Measurements from ENCODE around the gene PRSS27.

The PRSS27 gene

DNA sequence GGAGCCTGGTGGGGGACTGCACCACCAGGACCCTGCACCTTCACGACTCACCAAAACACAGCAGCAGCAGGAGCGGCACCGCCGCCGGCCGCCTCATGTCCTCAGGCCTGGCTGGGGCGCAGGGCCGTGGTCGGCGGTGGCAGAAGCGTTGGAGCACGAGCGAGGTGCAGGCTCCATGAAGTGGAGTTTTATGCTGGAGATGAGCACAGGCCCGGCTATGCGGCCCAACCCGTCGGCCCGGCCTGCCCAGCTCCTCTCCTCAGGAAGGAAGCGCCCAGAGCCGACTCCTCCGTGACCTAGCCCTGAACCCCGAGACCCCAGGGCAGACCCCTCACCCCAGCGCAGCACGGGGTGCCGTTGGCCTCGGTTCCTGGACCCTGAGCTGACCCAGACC is at the start of gene PRSS27:
Gene PRSS27, minus strand, starts transcription at position 161 of the 394 bp plus-strand sequence. Its CDS starts 64 bp downstream, at position 97.
- no peak for DNase-seq

DNA sequence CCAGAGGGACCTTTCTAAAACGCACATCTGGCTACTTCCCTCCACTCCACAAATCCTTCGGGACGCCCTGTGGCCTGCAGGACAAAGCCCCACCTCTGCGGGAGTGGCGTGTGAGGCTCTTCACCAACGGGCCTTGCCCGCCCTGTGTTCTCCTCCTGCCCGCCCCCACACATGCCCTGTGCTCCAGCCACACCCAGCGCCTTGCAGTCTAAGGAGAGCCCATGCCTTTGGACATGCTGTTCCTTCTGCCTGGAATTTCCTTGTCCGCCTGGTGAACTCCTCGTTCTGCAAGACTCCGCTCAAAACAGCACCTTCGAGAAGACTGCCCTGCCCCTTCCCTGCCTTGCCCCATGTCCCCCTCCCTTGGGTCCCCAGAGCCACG is 49.6 kb upstream of the PRSS27 start:
- DNase-seq: no peak

- DNase-seq: no peak
Observed at GRCh38 chr16:2769100-2769529, 49.1 kb upstream of the PRSS27 start.

DNA sequence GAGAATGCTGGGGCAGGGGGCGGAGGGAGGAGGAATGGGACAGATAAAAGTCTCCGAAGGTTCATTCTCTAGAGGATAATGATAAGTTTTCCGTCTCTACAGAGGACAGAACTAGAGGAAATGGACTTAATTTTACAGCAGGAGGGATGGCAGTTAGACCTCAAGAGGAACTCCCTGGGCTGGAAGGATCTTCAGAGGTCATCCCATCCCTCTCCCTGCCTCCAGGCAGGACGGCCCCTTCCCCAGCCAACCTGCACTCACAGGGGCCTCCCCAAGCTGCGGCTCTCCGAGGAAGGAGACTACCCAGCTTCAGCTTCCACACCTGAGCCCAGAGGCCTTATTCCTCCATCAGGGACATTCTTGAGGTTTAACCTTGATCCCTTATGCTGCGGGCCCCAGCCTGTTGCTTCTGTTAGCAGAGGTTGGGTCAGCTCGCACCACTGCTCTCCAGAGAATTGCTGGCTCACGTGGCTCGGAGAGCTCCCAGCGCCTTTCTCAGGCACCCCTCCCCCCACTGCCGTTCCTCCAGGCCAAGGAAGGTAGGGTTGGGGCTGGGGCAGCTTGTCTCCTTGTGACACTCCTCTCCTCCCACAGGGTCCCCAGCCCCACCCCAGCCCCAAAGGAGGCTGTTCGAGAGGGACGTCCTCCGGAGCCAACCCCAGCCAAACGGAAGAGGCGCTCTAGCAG is 48.5 kb upstream of the PRSS27 start:
- DNase-seq: no peak

GRCh38 chr16:2767891-2768290 is 47.9 kb upstream of the PRSS27 start:
- no peak for DNase-seq

GRCh38 chr16:2767140-2767731 is 47.2 kb upstream of the PRSS27 start:
- DNase-seq: no peak

- DNase-seq: no peak
Observed at GRCh38 chr16:2766430-2767139, 46.6 kb upstream of the PRSS27 start.

DNA sequence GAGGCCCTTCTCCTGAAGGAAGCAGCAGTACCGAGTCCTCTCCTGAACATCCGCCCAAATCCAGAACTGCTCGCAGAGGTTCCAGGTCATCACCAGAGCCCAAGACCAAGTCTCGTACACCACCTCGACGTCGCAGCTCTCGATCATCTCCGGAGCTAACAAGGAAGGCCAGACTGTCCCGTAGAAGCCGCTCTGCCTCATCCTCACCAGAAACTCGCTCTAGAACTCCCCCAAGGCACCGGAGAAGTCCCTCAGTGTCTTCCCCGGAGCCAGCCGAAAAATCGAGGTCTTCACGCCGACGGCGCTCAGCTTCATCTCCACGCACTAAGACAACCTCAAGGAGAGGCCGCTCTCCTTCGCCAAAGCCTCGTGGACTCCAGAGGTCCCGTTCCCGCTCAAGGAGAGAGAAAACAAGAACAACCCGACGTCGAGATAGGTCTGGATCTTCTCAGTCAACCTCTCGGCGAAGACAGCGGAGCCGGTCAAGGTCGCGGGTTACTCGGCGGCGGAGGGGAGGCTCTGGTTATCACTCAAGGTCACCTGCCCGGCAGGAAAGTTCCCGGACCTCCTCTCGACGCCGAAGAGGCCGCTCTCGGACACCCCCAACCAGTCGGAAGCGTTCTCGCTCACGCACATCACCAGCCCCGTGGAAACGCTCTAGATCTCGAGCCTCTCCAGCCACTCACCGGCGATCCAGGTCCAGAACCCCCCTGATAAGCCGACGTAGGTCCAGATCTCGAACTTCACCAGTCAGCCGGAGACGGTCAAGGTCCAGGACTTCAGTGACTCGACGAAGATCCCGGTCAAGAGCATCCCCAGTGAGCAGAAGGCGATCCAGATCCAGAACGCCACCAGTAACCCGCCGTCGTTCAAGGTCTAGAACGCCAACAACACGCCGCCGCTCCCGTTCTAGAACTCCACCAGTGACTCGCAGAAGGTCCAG is 45.7 kb upstream of the PRSS27 start:
- DNase-seq: no peak

- no peak for DNase-seq
Observed at GRCh38 chr16:2764718-2765117, 44.7 kb upstream of the PRSS27 start.

DNA sequence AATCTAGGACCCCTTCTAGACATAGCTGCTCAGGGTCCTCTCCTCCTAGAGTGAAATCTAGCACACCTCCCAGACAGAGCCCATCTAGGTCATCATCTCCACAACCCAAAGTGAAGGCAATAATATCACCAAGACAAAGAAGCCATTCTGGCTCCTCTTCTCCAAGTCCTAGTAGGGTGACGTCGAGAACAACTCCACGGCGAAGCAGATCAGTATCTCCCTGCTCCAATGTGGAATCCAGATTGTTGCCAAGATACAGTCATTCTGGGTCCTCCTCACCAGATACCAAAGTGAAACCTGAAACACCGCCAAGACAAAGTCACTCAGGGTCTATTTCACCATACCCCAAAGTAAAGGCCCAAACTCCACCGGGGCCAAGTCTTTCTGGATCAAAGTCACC is 43.1 kb upstream of the PRSS27 start:
- DNase-seq: no peak

- no peak for DNase-seq
Observed at GRCh38 chr16:2762711-2763110, 42.7 kb upstream of the PRSS27 start.

GRCh38 chr16:2761886-2762583 is 42.0 kb upstream of the PRSS27 start:
- DNase-seq: no peak

DNA sequence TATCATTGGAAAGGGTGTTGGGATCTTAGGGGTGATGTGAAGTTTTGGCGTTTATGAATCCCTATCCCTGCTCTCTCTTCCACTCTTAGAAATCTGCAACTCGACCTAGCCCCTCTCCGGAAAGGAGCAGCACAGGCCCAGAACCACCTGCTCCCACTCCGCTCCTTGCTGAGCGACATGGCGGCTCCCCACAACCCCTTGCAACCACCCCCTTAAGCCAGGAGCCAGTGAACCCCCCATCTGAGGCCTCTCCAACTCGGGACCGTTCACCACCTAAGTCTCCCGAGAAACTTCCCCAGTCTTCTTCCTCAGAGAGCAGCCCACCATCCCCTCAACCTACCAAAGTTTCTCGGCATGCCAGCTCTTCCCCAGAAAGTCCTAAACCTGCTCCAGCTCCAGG is 41.4 kb upstream of the PRSS27 start:
- DNase-seq: no peak

DNA sequence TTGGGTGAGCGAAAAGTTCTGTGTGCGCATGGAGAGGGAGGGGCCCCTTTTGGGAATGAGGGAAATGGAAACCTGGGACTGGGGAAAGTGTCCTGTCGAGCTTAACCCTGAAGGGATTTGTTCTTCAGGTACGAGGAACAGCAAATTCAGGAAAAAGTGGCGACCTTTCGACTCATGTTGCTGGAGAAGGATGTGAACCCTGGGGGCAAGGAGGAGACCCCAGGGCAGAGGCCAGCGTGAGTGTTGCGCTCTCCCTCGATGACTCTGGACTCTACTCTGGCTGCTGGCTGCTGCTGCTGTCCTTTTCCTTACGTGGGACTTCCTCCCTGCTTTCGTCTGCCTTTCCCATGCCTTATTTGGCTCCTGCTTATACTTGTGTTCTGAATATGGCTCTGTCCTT is 37.3 kb upstream of the PRSS27 start:
- DNase-seq: no peak

GRCh38 chr16:2756288-2757015 is 36.4 kb upstream of the PRSS27 start:
- no peak for DNase-seq

- no peak for DNase-seq
Observed at GRCh38 chr16:2755158-2755557, 35.1 kb upstream of the PRSS27 start.

- no peak for DNase-seq
Observed at GRCh38 chr16:2753733-2754020, 33.7 kb upstream of the PRSS27 start.

GRCh38 chr16:2752850-2753732 is 33.1 kb upstream of the PRSS27 start:
- DNase-seq: no peak

DNA sequence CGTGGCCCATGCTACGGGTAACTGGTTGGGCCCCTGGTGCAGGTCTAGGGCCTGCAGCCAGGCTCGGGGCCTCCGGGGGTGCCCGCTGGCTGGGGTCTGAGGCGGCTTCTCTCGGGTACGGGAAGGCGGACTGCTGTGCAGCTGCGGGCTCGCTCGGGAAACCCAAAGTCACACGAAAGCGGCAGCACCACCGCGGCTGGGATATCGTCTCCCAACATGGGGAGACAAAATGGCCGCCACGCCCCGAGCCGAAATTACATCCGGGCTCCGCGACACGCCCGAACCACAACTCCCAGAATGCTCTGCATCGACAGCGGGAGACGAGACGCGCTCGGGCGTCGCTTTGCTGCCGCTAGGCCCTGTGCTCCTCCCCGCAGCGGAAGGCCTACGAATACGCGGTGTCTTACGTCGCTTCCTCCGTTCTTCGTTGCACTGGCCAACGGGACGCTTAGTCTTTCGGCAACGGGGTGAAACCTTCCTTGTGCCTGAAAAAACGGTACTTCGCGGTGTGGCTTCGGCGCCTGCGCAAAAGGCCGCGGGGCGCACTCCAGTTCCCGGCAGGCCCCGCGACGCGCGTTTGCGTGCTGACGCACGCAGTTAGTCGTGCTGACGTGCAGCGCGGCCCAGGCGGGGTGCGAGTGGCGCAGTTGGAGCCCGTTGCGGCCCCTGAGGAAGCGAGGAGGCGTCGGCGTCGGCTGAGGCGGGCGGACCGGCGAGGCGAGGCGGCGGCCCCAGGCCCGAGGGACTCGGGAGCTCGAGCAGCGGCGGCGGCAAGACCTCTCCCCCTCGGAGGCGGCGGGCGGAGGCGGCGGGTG is 32.2 kb upstream of the PRSS27 start, which contains the start of gene SRRM2:
Gene SRRM2, plus strand, starts transcription at position 604 of the 815 bp plus-strand sequence. CDS start 3,727 bp downstream, outside the sequence.
- peak; percentile 78 for DNase-seq

GRCh38 chr16:2751577-2752034 is 31.6 kb upstream of the PRSS27 start:
- no peak for DNase-seq

All from SIG-M5 (cell line).